Lung (tissue), 12 donors: ENCODE measurements around the gene PROM1. TPM values are rescaled to one million over a fixed set of nuclear protein-coding genes. Genes with fewer than 3 reads are reported as not detected.

Experiments used
- ATAC-seq: fragments of 200-7000 bp; cut with Tn5 transposase; one replicate; pipeline ENCODE4 v1.9.1; 2020; ENCODE audit warnings: moderate number of reproducible peaks; ENCODE audit not compliant: insufficient read depth, low FRiP score
- DNase-seq, 3 donors: peaks; one replicate each; pipeline ENCODE4 v3.0.0-alpha.2; 2013 to 2017
- H3K27ac ChIP-seq, 2 donors: one replicate each; pipeline ENCODE4 v1.5.1; 2013; ENCODE audit warnings: mild to moderate bottlenecking in 2 of 2, moderate library complexity in 2 of 2, control low read depth in 1 of 2, inconsistent platforms in 1 of 2, low read depth in 1 of 2, low read length in 1 of 2
- H3K27me3 ChIP-seq, 3 donors: one replicate each; pipeline ENCODE4 v1.5.1; 2013; ENCODE audit warnings: low read length in 2 of 3; ENCODE audit not compliant: control insufficient read depth in 3 of 3, insufficient read depth in 3 of 3
- H3K36me3 ChIP-seq, 4 donors: one replicate each; pipeline ENCODE4 v1.5.1; 2013; ENCODE audit warnings: low read length in 4 of 4, mild to moderate bottlenecking in 1 of 4, moderate library complexity in 1 of 4; ENCODE audit not compliant: control insufficient read depth in 4 of 4, insufficient read depth in 4 of 4
- H3K4me1 ChIP-seq, 5 donors: one replicate each; pipeline ENCODE4 v1.5.1; 2013; ENCODE audit warnings: low read length in 5 of 5, mild to moderate bottlenecking in 2 of 5, moderate library complexity in 1 of 5; ENCODE audit not compliant: control insufficient read depth in 5 of 5, insufficient read depth in 5 of 5
- H3K4me3 ChIP-seq: one replicate; pipeline ENCODE4 v1.5.1; 2013; ENCODE audit warnings: mild to moderate bottlenecking, control low read depth, moderate library complexity
- H3K9ac ChIP-seq, 2 donors: one replicate each; pipeline ENCODE4 v1.5.1; 2013; ENCODE audit warnings: low read length in 2 of 2, control low read depth in 1 of 2; ENCODE audit not compliant: insufficient read depth in 1 of 2
- H3K9me3 ChIP-seq, 4 donors: one replicate each; pipeline ENCODE4 v1.5.1; 2013; ENCODE audit warnings: low read length in 3 of 4, mild to moderate bottlenecking in 1 of 4, moderate library complexity in 1 of 4; ENCODE audit not compliant: control insufficient read depth in 4 of 4, insufficient read depth in 3 of 4
- WGBS, 2 donors: extraction: QIAGEN DNeasy Blood & Tissue Kit; methylation state at CpG; one replicate each; pipeline ENCODE4 v1.1.7; 2013; 5-methylcytosine and 5-hydroxymethylcytosine counted together
- polyA plus RNA-seq, 2 donors: library from polyadenylated mRNA; stranded (reverse); fragments of 200-250 nt; gene quantifications; one replicate each; pipeline ENCODE4 v1.2.1, GENCODE V29; 2013
- total RNA-seq, 2 donors: library from RNA; depleted of rRNA in 1 of 2; stranded (reverse); fragments of >200 nt in 1 of 2; gene quantifications; one replicate each; pipeline ENCODE4 v1.2.1, GENCODE V29; 2014 to 2021
- TF ChIP-seq, protein P1 (sequence below): IDR thresholded peaks from 2 replicates; pipeline ENCODE4 v1.5.1; 2012; ENCODE audit warnings: mild to moderate bottlenecking; ENCODE audit errors: control extremely low read depth, extremely low read depth
- donor health status: control.
- donor health status: control.
- donor health status: Bipolar disorder and iron deficiency.
- donor health status: healthy.
- donor health status: DM: yes; HTN: yes; CAD: no.

The PROM1 gene
- total and polyA plus RNA-seq, 4 donors = 6.7 to 49.5 (median 27.6) TPM

GRCh38 chr4:15995826-15996225 is 88.0 kb downstream of the PROM1 start:
- Histone ChIP-seq H3K27ac (no peak overlapping the region), H3K27me3 (no peaks in the 10 kb centered on the region), H3K4me1 (no peaks in the 10 kb centered on the region), H3K9ac (no peak overlapping the region), H3K9me3 (peaks cover 0 to 2% (median 0%) of the 10 kb centered on the region in 4 donors), H3K4me3 (no peak overlapping the region), H3K36me3 (peaks cover 0 to 3% (median 0%) of the 10 kb centered on the region in 4 donors)
- TF ChIP-seq, protein P1, sequence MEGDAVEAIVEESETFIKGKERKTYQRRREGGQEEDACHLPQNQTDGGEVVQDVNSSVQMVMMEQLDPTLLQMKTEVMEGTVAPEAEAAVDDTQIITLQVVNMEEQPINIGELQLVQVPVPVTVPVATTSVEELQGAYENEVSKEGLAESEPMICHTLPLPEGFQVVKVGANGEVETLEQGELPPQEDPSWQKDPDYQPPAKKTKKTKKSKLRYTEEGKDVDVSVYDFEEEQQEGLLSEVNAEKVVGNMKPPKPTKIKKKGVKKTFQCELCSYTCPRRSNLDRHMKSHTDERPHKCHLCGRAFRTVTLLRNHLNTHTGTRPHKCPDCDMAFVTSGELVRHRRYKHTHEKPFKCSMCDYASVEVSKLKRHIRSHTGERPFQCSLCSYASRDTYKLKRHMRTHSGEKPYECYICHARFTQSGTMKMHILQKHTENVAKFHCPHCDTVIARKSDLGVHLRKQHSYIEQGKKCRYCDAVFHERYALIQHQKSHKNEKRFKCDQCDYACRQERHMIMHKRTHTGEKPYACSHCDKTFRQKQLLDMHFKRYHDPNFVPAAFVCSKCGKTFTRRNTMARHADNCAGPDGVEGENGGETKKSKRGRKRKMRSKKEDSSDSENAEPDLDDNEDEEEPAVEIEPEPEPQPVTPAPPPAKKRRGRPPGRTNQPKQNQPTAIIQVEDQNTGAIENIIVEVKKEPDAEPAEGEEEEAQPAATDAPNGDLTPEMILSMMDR = no peak
- DNase-seq (no peak), ATAC-seq (no peak)
- 94 to 98% methylated on average over 3 of the region's 3 CpGs for WGBS, 2 donors

GRCh38 chr4:15992167-15992485 is 91.7 kb downstream of the PROM1 start:
- TF ChIP-seq, protein P1 = no peak

DNA sequence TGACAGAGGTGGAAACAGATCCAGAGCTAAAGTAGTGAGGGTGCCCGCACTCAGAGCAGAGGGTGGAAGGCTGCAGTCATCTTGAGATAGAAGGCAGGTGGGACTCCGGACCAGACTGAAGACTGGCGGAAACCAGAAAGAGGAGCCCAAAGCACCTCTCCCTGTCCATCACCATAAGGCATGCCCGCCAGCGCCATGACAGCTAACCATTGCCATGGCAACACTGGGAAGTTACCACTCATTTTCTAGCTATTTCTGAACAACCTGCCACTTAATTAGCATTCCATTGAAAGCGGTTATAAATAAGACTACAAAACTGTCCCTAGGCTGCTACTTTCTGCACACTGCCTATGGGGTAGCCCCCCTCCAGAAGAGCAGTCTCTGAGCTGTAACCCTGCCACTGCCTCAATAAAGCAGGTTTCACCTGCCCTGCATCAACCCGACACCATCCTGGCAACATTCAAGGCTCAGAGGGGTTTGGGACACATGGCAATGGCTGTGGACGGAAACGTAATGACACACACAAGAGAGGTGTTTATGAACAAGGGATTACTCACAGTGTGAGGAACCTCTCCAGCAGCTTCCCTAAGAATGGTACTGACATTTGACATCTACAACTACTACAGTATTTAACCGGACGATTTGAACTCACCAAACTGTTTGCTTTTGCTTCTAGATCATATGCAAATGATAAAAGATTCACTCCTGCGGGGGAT is 93.1 kb downstream of the PROM1 start:
- H3K4me1 ChIP-seq = no peaks in the 10 kb centered on the region
- DNase-seq = no peak
- H3K9me3 ChIP-seq = peaks cover 0 to 5% (median 0%) of the 10 kb centered on the region in 4 donors
- H3K27me3 ChIP-seq = no peaks in the 10 kb centered on the region
- H3K9ac ChIP-seq = no peak overlapping the region
- WGBS, 2 donors = 79 to 86% methylated on average over 12 of the region's 12 CpGs
- ATAC-seq = no peak
- TF ChIP-seq, protein P1 = no peak
- H3K4me3 ChIP-seq = no peak overlapping the region
- H3K36me3 ChIP-seq = peaks cover 0 to 16% (median 0%) of the 10 kb centered on the region in 4 donors
- no peak overlapping the region for H3K27ac ChIP-seq

More at GRCh38 chr4:15992167-15992485, 91.7 kb downstream of the PROM1 start:
- Histone ChIP-seq H3K4me1 (no peaks in the 10 kb centered on the region), H3K9me3 (peaks cover 0 to 2% (median 0%) of the 10 kb centered on the region in 4 donors), H3K27me3 (no peaks in the 10 kb centered on the region), H3K4me3 (no peak overlapping the region), H3K9ac (no peak overlapping the region), H3K27ac (no peak overlapping the region), H3K36me3 (peaks cover 0 to 13% (median 0%) of the 10 kb centered on the region in 4 donors)
- DNase-seq = no peak
- 50 to 74% methylated on average over 2 of the region's 2 CpGs for WGBS, 2 donors
- no peak for ATAC-seq

GRCh38 chr4:15989424-15989823 is 94.4 kb downstream of the PROM1 start:
- Histone ChIP-seq H3K4me1 (no peaks in the 10 kb centered on the region), H3K9ac (no peak overlapping the region), H3K4me3 (no peak overlapping the region), H3K27me3 (no peaks in the 10 kb centered on the region), H3K9me3 (peaks cover 0 to 3% (median 0%) of the 10 kb centered on the region in 4 donors), H3K27ac (no peak overlapping the region), H3K36me3 (peaks cover 0 to 16% (median 0%) of the 10 kb centered on the region in 4 donors)
- ATAC-seq (no peak), DNase-seq (no peak)
- TF ChIP-seq, protein P1 = no peak
- 77 to 86% methylated on average over 6 of the region's 6 CpGs for WGBS, 2 donors
